Measurements from ENCODE around the gene PPT2.
"Not testable (repeated sequence)": the region's sequence is repeated elsewhere in the genome, so short reads cannot be mapped to it uniquely, and the experiment has no call there.

The PPT2 gene

DNA sequence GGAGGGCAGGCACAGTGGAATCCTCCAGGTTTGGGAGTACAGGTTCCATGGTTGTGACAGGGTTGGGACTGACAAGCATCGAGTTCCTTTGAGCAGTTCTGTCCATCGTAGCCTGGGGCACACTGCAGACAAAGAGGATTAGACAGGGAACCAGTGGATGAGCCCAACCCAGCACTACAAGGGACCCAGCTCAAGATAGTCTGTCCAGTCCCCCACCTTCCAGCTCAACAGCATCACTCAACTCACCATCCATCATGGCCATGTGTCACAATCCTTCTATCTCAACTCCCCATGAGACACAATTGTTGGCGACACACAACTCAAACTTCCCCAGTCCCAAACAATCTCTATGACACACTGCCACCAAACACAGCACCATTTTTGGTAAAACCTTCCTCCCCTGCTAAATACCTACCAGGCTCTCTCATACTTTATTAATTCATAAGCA lies 50.4 kb downstream of the PPT2 start:
- DNase-seq (ENCODE audit: low read depth in 2 of 2) = no peak

DNA sequence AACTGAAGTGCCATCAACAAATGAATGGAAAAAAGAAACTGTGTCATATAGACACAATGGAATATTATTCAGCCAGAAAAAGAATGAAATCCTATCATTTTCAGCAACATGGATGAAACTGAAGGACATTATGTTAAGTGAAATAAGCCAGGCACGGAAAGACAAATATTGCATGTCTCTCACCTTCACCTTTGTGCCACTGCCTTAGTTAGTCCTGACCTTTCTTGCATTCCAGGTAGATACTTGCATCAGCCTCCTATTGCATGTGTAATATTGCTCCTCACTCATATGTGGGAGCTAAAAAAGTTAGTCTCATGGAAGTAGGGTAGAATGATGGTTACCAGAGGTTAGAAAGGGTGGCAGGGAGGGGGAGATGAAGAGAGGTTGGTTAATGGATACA lies 55.1 kb downstream of the PPT2 start:
- DNase-seq (ENCODE audit: low read depth in 2 of 2) = no peak

DNA sequence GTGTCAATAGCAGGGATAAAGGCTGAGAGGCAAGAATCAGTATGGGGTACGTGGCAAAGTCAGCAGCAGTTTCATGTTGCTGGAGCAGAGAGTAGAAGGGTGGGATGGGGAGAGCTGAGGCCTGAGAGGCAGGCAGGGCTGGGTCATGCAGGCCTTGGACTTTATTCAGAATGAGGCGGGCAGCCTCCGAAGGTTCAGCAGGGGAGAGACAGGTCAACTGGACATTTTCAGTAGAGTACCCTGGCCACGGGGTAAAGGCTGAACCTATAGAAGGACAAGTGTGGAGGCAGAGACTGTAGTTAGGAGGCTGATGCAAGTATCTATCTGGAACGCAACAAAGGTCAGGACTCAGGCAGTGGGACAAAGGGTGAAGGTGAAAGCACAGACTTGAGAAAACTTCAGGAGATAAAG lies 56.3 kb downstream of the PPT2 start:
- no peak for DNase-seq (ENCODE audit: low read depth in 2 of 2)

DNA sequence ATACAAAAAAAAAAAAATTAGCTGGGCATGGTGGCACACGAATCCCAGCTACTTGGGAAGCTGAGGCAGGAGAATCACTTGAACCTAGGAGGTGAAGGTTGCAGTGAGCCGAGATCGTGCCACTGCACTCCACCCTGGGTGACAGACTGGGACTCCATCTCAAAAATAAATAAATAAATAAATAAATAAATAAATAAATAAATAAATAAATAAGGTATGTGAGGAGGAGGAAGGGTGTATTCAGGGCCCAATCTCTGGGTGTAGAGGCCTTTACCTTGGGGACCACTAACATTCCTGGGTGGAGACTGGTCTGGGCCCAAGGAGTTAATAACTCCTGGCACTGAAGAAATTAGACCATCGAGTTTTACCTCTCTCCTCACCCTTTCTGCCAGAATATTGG lies 57.5 kb downstream of the PPT2 start:
- not testable (repeated sequence) for DNase-seq (ENCODE audit: low read depth in 2 of 2)

DNA sequence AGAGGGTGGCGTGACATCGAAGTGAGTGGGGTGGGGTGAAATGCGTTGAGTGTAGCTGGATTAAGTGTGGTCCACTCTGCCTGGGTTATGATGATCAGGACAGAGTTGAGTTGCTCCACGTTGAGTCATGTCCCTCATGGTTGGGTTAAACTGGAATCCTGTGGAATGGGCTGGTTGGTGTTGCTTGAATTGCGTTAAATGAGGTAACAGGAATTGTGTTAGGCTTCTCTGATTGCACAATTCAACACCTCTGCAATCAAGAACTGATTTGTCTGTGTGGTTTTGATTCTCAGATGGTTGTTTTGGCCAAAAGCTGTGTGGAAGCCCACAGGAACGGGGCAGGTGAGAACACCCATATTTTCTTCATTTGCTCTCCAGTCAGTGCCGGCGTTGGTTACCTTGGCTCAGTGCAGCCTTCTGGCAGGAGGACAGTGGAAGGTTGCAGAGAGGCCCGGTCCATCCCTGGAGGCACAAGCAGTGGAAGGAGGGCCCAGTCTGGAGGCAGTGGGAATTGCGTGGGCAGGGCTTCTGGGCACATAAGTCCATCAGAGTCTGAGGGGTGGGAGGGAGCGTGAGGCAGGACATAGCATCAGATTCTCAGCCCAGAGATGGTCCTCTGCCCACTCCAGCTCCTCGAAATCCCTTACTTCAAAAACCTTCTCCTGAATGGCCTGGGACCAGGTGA lies 58.3 kb downstream of the PPT2 start:
- DNase-seq (ENCODE audit: low read depth in 2 of 2) = no peak

Data from stimulated activated CD4-positive, alpha-beta T cell treated with anti-CD3 and anti-CD28 coated beads, Interleukin-4, amount 100 ng/mL, for 48 hours (primary cell).